WTC11 (cell line): ENCODE data around the gene PABPN1. TPM values are rescaled to one million over a fixed set of nuclear protein-coding genes. Genes with fewer than 3 reads are reported as not detected.

Experiments used
- ATAC-seq: fragments of 200-7000 bp; cut with Tn5 transposase; 2 replicates; pipeline ENCODE4 v1.10.0; 2021; ENCODE audit warnings: mild to moderate bottlenecking, moderate library complexity
- CTCF ChIA-PET: fragments of 300-600 bp; sonication (Branson Sonifier 250); formaldehyde crosslinking; loops from one replicate; lab custom pipeline; 2021; ENCODE audit warnings: antibody characterized with exemption; lab: Charles Lee
- POLR2A ChIA-PET: fragments of 350-600 bp; sonication (Branson Sonifier 250); formaldehyde crosslinking; loops from one replicate; lab custom pipeline; 2021; ENCODE audit warnings: antibody characterized with exemption; lab: Charles Lee
- DNase-seq: peaks from one replicate; pipeline ENCODE4 v3.0.0; 2021; ENCODE audit warnings: low spot score
- H3K27ac Mint-ChIP-seq: 2 replicates; pipeline ENCODE4 v1.8.0; 2021; ENCODE audit warnings: mixed read lengths
- H3K27me3 Mint-ChIP-seq: 2 replicates; pipeline ENCODE4 v1.8.0; 2021; ENCODE audit warnings: low read depth, mild to moderate bottlenecking, moderate library complexity, mixed read lengths
- H3K36me3 Mint-ChIP-seq: 2 replicates; pipeline ENCODE4 v1.8.0; 2021; ENCODE audit warnings: mixed read lengths
- H3K4me1 Mint-ChIP-seq: 2 replicates; pipeline ENCODE4 v1.8.0; 2022; ENCODE audit warnings: mixed read lengths
- H3K4me3 Mint-ChIP-seq: 2 replicates; pipeline ENCODE4 v1.8.0; 2021; ENCODE audit warnings: mild to moderate bottlenecking, moderate library complexity, mixed read lengths
- H3K9me3 Mint-ChIP-seq: 2 replicates; pipeline ENCODE4 v1.8.0; 2021; ENCODE audit warnings: mixed read lengths
- E2F5 ChIP-seq: sonication (generic); formaldehyde crosslinking; IDR thresholded peaks from 2 replicates; pipeline ENCODE4 v1.8.1; 2022; ENCODE audit warnings: mild to moderate bottlenecking, moderate library complexity, missing genetic modification reagents
- GABPB1 ChIP-seq: sonication (generic); formaldehyde crosslinking; IDR thresholded peaks from 2 replicates; pipeline ENCODE4 v1.8.1; 2023; ENCODE audit warnings: mild to moderate bottlenecking, missing genetic modification reagents
- HMGA2 ChIP-seq: fragments of 250-450 bp; sonication (Bioruptor Pico); IDR thresholded peaks from 2 replicates; pipeline ENCODE4 v1.4.0; 2021; ENCODE audit warnings: mild to moderate bottlenecking, moderate library complexity
- MAX ChIP-seq: sonication (generic); formaldehyde crosslinking; IDR thresholded peaks from 2 replicates; pipeline ENCODE4 v1.8.0; 2022; ENCODE audit warnings: mild to moderate bottlenecking, missing genetic modification reagents
- NR1H2 ChIP-seq: sonication (generic); formaldehyde crosslinking; IDR thresholded peaks from 2 replicates; pipeline ENCODE4 v1.9.0; 2021; ENCODE audit warnings: mild to moderate bottlenecking, moderate library complexity, missing genetic modification reagents
- SOX15 ChIP-seq: fragments of 250-450 bp; sonication (Bioruptor Pico); IDR thresholded peaks from 2 replicates; pipeline ENCODE4 v1.9.0; 2021; ENCODE audit warnings: mild to moderate bottlenecking
- TEAD4 ChIP-seq: sonication (generic); formaldehyde crosslinking; IDR thresholded peaks from 2 replicates; pipeline ENCODE4 v1.8.0; 2022; ENCODE audit warnings: mild to moderate bottlenecking, missing genetic modification reagents
- ZMAT4 ChIP-seq: fragments of 250-450 bp; sonication (Bioruptor Pico); IDR thresholded peaks from 2 replicates; pipeline ENCODE4 v1.9.0; 2021; ENCODE audit warnings: mild to moderate bottlenecking
- ZNF121 ChIP-seq: sonication (generic); formaldehyde crosslinking; IDR thresholded peaks from 2 replicates; pipeline ENCODE4 v1.8.0; 2023; ENCODE audit warnings: missing genetic modification reagents
- ZNF138 ChIP-seq: sonication (generic); formaldehyde crosslinking; conservative IDR thresholded peaks from 2 replicates; pipeline ENCODE4 v1.8.1; 2022; ENCODE audit warnings: mild to moderate bottlenecking, moderate library complexity, missing genetic modification reagents
- ZNF263 ChIP-seq: sonication (generic); formaldehyde crosslinking; IDR thresholded peaks from 2 replicates; pipeline ENCODE4 v1.8.1; 2022; ENCODE audit warnings: low read depth, mild to moderate bottlenecking, moderate library complexity, missing genetic modification reagents
- ZNF423 ChIP-seq: fragments of 250-450 bp; sonication (Bioruptor Pico); IDR thresholded peaks from 2 replicates; pipeline ENCODE4 v2.1.2; 2022; ENCODE audit warnings: mild to moderate bottlenecking, moderate library complexity
- total RNA-seq: library from RNA; stranded (reverse); gene quantifications from 3 replicates; pipeline ENCODE4 v1.2.3, GENCODE V29; 2021
- TF ChIP-seq, protein P1 (sequence below): fragments of 250-450 bp; sonication (Bioruptor Pico); IDR thresholded peaks from 2 replicates; pipeline ENCODE4 v1.9.0; 2021; ENCODE audit warnings: mild to moderate bottlenecking, borderline replicate concordance
- TF ChIP-seq, protein P2 (sequence below): fragments of 200-600 bp; IDR thresholded peaks from 2 replicates; pipeline ENCODE4 v1.8.0; 2022; ENCODE audit warnings: antibody characterized with exemption
- TF ChIP-seq, protein P3 (sequence below): sonication (generic); formaldehyde crosslinking; IDR thresholded peaks from 2 replicates; pipeline ENCODE4 v1.8.0; 2022; ENCODE audit warnings: missing genetic modification reagents
- TF ChIP-seq, protein P4 (sequence below): fragments of 250-450 bp; sonication (Bioruptor Pico); IDR thresholded peaks from 2 replicates; pipeline ENCODE4 v1.9.0; 2021; ENCODE audit warnings: moderate library complexity, mild to moderate bottlenecking, inconsistent platforms, borderline replicate concordance
- TF ChIP-seq, protein P5 (sequence below): sonication (generic); formaldehyde crosslinking; conservative IDR thresholded peaks from 2 replicates; pipeline ENCODE4 v1.8.1; 2023; ENCODE audit warnings: mild to moderate bottlenecking, low read depth, missing genetic modification reagents, moderate library complexity
- TF ChIP-seq, protein P6 (sequence below): sonication (generic); formaldehyde crosslinking; IDR thresholded peaks from 2 replicates; pipeline ENCODE4 v1.8.1; 2022; ENCODE audit warnings: low read depth, mild to moderate bottlenecking, moderate library complexity, missing genetic modification reagents, borderline replicate concordance

PABPN1 gene
- total RNA-seq, 1 experiment from 2014 or later, result 321 TPM

DNA sequence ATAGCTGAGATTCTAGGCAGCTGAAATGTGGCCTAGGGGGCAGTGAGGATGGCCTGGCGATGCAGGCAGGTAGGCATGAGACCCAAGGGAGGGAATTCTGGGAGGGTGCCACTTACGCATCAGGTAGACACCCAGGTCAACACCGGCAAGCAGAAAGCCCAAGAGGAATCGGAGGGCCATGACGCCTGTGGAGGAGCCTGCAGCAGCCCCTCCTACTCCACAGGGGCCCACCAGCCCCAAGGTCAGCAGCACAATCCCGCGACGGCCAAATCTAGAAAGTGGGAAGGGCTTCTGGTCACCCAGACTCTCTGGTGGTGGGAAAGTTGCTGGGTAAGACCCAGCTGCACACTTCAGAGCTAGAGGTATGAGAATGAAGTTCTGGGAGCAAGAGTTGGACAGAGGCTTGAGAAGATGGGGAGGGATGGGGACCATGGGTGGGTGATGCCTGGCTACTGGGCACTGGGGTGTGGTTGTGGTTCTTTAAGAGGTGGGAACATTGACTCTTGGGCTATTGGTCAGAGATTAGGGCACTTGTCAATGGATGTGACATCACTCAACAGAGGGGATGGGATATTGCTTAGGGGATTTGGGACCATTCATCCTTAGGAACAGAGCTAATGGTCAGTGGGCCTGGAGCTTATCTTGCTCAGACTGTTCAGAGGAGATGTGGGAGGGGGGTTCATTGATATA lies 28.0 kb downstream of the PABPN1 start:
- ATAC-seq (no peak), DNase-seq (no peak)
- POLR2A ChIA-PET, result interaction anchor here (0.6 kb wide), 1 partner anchor 44 kb away, joined by 3 read pairs; no protein-coding TSS in a partner anchor
- Mint-ChIP-seq H3K27ac (no peak overlapping the region), H3K4me1 (peaks cover 19% of the 10 kb centered on the region), H3K36me3 (peaks cover 10% of the 10 kb centered on the region), H3K4me3 (no peak overlapping the region), H3K27me3 (peaks cover 36% of the 10 kb centered on the region), H3K9me3 (no peaks in the 10 kb centered on the region)
- no peak for TF ChIP-seq TEAD4
- TF ChIP-seq, protein P1, sequence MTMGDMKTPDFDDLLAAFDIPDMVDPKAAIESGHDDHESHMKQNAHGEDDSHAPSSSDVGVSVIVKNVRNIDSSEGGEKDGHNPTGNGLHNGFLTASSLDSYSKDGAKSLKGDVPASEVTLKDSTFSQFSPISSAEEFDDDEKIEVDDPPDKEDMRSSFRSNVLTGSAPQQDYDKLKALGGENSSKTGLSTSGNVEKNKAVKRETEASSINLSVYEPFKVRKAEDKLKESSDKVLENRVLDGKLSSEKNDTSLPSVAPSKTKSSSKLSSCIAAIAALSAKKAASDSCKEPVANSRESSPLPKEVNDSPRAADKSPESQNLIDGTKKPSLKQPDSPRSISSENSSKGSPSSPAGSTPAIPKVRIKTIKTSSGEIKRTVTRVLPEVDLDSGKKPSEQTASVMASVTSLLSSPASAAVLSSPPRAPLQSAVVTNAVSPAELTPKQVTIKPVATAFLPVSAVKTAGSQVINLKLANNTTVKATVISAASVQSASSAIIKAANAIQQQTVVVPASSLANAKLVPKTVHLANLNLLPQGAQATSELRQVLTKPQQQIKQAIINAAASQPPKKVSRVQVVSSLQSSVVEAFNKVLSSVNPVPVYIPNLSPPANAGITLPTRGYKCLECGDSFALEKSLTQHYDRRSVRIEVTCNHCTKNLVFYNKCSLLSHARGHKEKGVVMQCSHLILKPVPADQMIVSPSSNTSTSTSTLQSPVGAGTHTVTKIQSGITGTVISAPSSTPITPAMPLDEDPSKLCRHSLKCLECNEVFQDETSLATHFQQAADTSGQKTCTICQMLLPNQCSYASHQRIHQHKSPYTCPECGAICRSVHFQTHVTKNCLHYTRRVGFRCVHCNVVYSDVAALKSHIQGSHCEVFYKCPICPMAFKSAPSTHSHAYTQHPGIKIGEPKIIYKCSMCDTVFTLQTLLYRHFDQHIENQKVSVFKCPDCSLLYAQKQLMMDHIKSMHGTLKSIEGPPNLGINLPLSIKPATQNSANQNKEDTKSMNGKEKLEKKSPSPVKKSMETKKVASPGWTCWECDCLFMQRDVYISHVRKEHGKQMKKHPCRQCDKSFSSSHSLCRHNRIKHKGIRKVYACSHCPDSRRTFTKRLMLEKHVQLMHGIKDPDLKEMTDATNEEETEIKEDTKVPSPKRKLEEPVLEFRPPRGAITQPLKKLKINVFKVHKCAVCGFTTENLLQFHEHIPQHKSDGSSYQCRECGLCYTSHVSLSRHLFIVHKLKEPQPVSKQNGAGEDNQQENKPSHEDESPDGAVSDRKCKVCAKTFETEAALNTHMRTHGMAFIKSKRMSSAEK (CRISPR knock-in tag), result no peak
- TF ChIP-seq, protein P2, sequence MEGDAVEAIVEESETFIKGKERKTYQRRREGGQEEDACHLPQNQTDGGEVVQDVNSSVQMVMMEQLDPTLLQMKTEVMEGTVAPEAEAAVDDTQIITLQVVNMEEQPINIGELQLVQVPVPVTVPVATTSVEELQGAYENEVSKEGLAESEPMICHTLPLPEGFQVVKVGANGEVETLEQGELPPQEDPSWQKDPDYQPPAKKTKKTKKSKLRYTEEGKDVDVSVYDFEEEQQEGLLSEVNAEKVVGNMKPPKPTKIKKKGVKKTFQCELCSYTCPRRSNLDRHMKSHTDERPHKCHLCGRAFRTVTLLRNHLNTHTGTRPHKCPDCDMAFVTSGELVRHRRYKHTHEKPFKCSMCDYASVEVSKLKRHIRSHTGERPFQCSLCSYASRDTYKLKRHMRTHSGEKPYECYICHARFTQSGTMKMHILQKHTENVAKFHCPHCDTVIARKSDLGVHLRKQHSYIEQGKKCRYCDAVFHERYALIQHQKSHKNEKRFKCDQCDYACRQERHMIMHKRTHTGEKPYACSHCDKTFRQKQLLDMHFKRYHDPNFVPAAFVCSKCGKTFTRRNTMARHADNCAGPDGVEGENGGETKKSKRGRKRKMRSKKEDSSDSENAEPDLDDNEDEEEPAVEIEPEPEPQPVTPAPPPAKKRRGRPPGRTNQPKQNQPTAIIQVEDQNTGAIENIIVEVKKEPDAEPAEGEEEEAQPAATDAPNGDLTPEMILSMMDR, result no peak
- no peak for TF ChIP-seq ZNF263 (CRISPR knock-in tag)
- no peak for TF ChIP-seq ZNF138 (CRISPR knock-in tag)
- TF ChIP-seq ZMAT4, result no peak
- TF ChIP-seq SOX15 (CRISPR knock-in tag), result no peak
- TF ChIP-seq NR1H2, result no peak
- TF ChIP-seq HMGA2, result no peak
- TF ChIP-seq, protein P3, sequence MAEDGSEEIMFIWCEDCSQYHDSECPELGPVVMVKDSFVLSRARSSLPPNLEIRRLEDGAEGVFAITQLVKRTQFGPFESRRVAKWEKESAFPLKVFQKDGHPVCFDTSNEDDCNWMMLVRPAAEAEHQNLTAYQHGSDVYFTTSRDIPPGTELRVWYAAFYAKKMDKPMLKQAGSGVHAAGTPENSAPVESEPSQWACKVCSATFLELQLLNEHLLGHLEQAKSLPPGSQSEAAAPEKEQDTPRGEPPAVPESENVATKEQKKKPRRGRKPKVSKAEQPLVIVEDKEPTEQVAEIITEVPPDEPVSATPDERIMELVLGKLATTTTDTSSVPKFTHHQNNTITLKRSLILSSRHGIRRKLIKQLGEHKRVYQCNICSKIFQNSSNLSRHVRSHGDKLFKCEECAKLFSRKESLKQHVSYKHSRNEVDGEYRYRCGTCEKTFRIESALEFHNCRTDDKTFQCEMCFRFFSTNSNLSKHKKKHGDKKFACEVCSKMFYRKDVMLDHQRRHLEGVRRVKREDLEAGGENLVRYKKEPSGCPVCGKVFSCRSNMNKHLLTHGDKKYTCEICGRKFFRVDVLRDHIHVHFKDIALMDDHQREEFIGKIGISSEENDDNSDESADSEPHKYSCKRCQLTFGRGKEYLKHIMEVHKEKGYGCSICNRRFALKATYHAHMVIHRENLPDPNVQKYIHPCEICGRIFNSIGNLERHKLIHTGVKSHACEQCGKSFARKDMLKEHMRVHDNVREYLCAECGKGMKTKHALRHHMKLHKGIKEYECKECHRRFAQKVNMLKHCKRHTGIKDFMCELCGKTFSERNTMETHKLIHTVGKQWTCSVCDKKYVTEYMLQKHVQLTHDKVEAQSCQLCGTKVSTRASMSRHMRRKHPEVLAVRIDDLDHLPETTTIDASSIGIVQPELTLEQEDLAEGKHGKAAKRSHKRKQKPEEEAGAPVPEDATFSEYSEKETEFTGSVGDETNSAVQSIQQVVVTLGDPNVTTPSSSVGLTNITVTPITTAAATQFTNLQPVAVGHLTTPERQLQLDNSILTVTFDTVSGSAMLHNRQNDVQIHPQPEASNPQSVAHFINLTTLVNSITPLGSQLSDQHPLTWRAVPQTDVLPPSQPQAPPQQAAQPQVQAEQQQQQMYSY, result no peak
- no peak for TF ChIP-seq ZNF121 (CRISPR knock-in tag)
- no peak for TF ChIP-seq MAX (CRISPR knock-in tag)
- TF ChIP-seq E2F5, result no peak
- TF ChIP-seq ZNF423 (CRISPR knock-in tag), result no peak
- TF ChIP-seq, protein P4, sequence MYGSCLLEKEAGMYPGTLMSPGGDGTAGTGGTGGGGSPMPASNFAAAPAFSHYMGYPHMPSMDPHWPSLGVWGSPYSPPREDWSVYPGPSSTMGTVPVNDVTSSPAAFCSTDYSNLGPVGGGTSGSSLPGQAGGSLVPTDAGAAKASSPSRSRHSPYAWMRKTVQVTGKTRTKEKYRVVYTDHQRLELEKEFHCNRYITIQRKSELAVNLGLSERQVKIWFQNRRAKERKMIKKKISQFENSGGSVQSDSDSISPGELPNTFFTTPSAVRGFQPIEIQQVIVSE (CRISPR knock-in tag), result no peak
- TF ChIP-seq, protein P5, sequence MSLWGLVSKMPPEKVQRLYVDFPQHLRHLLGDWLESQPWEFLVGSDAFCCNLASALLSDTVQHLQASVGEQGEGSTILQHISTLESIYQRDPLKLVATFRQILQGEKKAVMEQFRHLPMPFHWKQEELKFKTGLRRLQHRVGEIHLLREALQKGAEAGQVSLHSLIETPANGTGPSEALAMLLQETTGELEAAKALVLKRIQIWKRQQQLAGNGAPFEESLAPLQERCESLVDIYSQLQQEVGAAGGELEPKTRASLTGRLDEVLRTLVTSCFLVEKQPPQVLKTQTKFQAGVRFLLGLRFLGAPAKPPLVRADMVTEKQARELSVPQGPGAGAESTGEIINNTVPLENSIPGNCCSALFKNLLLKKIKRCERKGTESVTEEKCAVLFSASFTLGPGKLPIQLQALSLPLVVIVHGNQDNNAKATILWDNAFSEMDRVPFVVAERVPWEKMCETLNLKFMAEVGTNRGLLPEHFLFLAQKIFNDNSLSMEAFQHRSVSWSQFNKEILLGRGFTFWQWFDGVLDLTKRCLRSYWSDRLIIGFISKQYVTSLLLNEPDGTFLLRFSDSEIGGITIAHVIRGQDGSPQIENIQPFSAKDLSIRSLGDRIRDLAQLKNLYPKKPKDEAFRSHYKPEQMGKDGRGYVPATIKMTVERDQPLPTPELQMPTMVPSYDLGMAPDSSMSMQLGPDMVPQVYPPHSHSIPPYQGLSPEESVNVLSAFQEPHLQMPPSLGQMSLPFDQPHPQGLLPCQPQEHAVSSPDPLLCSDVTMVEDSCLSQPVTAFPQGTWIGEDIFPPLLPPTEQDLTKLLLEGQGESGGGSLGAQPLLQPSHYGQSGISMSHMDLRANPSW (CRISPR knock-in tag), result no peak
- TF ChIP-seq GABPB1 (CRISPR knock-in tag), result no peak
- TF ChIP-seq, protein P6, sequence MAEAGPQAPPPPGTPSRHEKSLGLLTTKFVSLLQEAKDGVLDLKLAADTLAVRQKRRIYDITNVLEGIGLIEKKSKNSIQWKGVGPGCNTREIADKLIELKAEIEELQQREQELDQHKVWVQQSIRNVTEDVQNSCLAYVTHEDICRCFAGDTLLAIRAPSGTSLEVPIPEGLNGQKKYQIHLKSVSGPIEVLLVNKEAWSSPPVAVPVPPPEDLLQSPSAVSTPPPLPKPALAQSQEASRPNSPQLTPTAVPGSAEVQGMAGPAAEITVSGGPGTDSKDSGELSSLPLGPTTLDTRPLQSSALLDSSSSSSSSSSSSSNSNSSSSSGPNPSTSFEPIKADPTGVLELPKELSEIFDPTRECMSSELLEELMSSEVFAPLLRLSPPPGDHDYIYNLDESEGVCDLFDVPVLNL (CRISPR knock-in tag), result no peak
- CTCF ChIA-PET, result interaction anchor here (0.5 to 5.4 kb wide), 5 partner anchors 11 to 280 kb away, joined by 3 to 73 read pairs (median 3); partner anchors contain the start of gene EFS
